ENCODE data around the gene MOSPD3. TPM values are rescaled to one million over a fixed set of nuclear protein-coding genes. Genes with fewer than 3 reads are reported as not detected.
A peak's percentile ranks its signal among the peaks of the same experiment; 100 is the strongest.

MOSPD3 gene
- total RNA-seq, 1 donor from 2014 or later, result 14.7 TPM

- intact Hi-C loops (cut with DNase I), result loop anchor here (10.0 kb wide), 1 partner anchor 119 kb away; no protein-coding TSS in a partner anchor
- DNase-seq (no peak), ATAC-seq (no peak)
- Histone ChIP-seq H3K4me1 (peaks cover 17% of the 10 kb centered on the region), H3K9me3 (no peaks in the 10 kb centered on the region), H3K27me3 (no peaks in the 10 kb centered on the region), H3K4me3 (no peak overlapping the region), H3K27ac (no peak overlapping the region), H3K36me3 (peaks cover 13% of the 10 kb centered on the region)
- TF ChIP-seq CTCF (IDR thresholded peaks at IDR 0.05), result no peak
Measured at GRCh38 chr7:100566018-100566531, 46.3 kb upstream of the MOSPD3 start.

GRCh38 chr7:100567031-100567730 is 45.2 kb upstream of the MOSPD3 start:
- H3K9me3 ChIP-seq, result no peaks in the 10 kb centered on the region
- no peak overlapping the region for H3K4me3 ChIP-seq
- H3K36me3 ChIP-seq, result peaks cover 10% of the 10 kb centered on the region
- no peaks in the 10 kb centered on the region for H3K27me3 ChIP-seq
- intact Hi-C loops (cut with DNase I), result loop anchor here (10.0 kb wide), 1 partner anchor 118 kb away; no protein-coding TSS in a partner anchor
- no peak for ATAC-seq
- no peak for TF ChIP-seq CTCF (IDR thresholded peaks at IDR 0.05)
- DNase-seq, result peak; percentile 61
- peaks cover 17% of the 10 kb centered on the region for H3K4me1 ChIP-seq
- H3K27ac ChIP-seq, result no peak overlapping the region

- TF ChIP-seq CTCF (IDR thresholded peaks at IDR 0.05), result no peak
- ATAC-seq (no peak), DNase-seq (peak; percentile 66)
- Histone ChIP-seq H3K27me3 (no peaks in the 10 kb centered on the region), H3K4me3 (no peak overlapping the region), H3K36me3 (peaks cover 6% of the 10 kb centered on the region), H3K4me1 (peaks cover 17% of the 10 kb centered on the region), H3K27ac (no peak overlapping the region), H3K9me3 (no peaks in the 10 kb centered on the region)
- intact Hi-C loops (cut with DNase I), result loop anchor here (10.0 kb wide), 1 partner anchor 117 kb away; no protein-coding TSS in a partner anchor
Measured at GRCh38 chr7:100567751-100568175, 44.6 kb upstream of the MOSPD3 start.

GRCh38 chr7:100568176-100568895 is 44.0 kb upstream of the MOSPD3 start:
- no peaks in the 10 kb centered on the region for H3K27me3 ChIP-seq

More at GRCh38 chr7:100568176-100568895, 44.0 kb upstream of the MOSPD3 start:
- H3K4me1 ChIP-seq, result peaks cover 17% of the 10 kb centered on the region
- H3K27ac ChIP-seq, result peak overlapping the region; percentile 20
- no peak for TF ChIP-seq CTCF (IDR thresholded peaks at IDR 0.05)
- H3K36me3 ChIP-seq, result peaks cover under 1% of the 10 kb centered on the region
- peak; percentile 63 for DNase-seq
- intact Hi-C loops (cut with DNase I), result loop anchor here (10.0 kb wide), 1 partner anchor 116 kb away; no protein-coding TSS in a partner anchor
- ATAC-seq, result no peak
- H3K9me3 ChIP-seq, result no peaks in the 10 kb centered on the region
- H3K4me3 ChIP-seq, result no peak overlapping the region
